ENCODE measurements around the gene STAG2.
"Not testable (repeated sequence)": the region's sequence is repeated elsewhere in the genome, so short reads cannot be mapped to it uniquely, and the experiment has no call there.

The STAG2 gene

DNA sequence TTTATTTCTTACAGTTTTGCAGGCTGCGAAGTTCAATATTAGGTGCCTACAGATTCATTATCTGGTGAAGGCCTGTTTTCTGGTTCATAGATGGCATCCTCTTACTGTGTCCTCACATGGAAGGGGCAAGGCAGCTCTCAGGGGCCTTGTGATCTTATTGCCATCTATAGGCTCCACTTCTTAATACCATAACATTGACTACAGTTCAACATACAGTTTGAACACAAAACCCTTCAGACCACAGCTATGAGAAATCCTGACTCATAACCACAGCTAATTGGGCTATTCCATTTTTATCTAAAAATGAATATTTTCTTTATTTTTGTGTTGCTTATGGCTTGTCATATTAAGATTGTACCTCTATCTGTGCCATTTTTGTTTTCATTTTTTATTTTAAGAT lies 72.3 kb downstream of the STAG2 start:
- no peak overlapping the region for H3K9ac ChIP-seq (ENCODE audit: insufficient read length, low read depth)
- H3K27me3 ChIP-seq (ENCODE audit: insufficient read depth, insufficient read length), result no peaks in the 10 kb centered on the region
- TF ChIP-seq SUZ12 (IDR thresholded peaks at IDR 0.05; ENCODE audit: extremely low read depth, insufficient read depth, insufficient read length) (no peak), ZNF274 (IDR thresholded peaks at IDR 0.05; ENCODE audit: low read depth, low read length) (no peak)
- peaks cover 5% of the 10 kb centered on the region for H3K36me3 ChIP-seq (ENCODE audit: insufficient read depth, insufficient read length, low read length)
- no peaks in the 10 kb centered on the region for H3K9me3 ChIP-seq (ENCODE audit: insufficient read depth, low read length)
- DNase-seq (ENCODE audit: low read depth, low spot score), result no peak
- H3K4me3 ChIP-seq (ENCODE audit: insufficient read length, low read depth), result no peak overlapping the region
- no peaks in the 10 kb centered on the region for H3K4me1 ChIP-seq (ENCODE audit: insufficient read depth, insufficient read length)

GRCh38 chrX:124035657-124036056 lies 74.2 kb downstream of the STAG2 start:
- peaks cover 3% of the 10 kb centered on the region for H3K36me3 ChIP-seq (ENCODE audit: insufficient read depth, insufficient read length, low read length)
- H3K4me1 ChIP-seq (ENCODE audit: insufficient read depth, insufficient read length), result no peaks in the 10 kb centered on the region
- H3K4me3 ChIP-seq (ENCODE audit: insufficient read length, low read depth), result no peak overlapping the region
- TF ChIP-seq YY1 (IDR thresholded peaks at IDR 0.05; ENCODE audit: insufficient read depth, insufficient read length) (no peak), ZNF274 (IDR thresholded peaks at IDR 0.05; ENCODE audit: low read depth, low read length) (no peak), SUZ12 (IDR thresholded peaks at IDR 0.05; ENCODE audit: extremely low read depth, insufficient read depth, insufficient read length) (no peak)
- no peaks in the 10 kb centered on the region for H3K27me3 ChIP-seq (ENCODE audit: insufficient read depth, insufficient read length)
- no peak for DNase-seq (ENCODE audit: low read depth, low spot score)
- H3K9me3 ChIP-seq (ENCODE audit: insufficient read depth, low read length), result no peaks in the 10 kb centered on the region
- no peak overlapping the region for H3K9ac ChIP-seq (ENCODE audit: insufficient read length, low read depth)

DNA sequence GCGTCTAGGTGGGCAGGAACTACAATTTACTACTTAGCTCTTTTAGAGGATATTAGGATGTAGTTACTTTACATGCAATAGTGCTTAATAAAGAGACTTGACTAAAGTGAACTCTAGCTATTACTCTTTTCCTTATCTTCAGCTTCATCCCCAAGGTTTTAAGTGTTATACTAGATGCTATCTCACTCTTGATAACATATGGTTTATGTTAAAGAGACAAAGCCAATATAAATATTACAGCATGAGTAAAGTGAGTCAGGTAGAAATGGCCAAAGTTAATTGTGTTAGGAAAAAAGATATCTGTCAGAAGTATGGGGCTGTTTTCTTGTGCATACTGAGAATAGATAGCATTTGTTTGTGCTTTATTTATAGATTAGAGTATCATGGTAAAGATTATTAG lies 80.5 kb downstream of the STAG2 start:
- Histone ChIP-seq H3K9ac (ENCODE audit: insufficient read length, low read depth) (no peak overlapping the region), H3K27me3 (ENCODE audit: insufficient read depth, insufficient read length) (no peaks in the 10 kb centered on the region), H3K4me3 (ENCODE audit: insufficient read length, low read depth) (no peak overlapping the region), H3K36me3 (ENCODE audit: insufficient read depth, insufficient read length, low read length) (peaks cover 2% of the 10 kb centered on the region), H3K9me3 (ENCODE audit: insufficient read depth, low read length) (no peaks in the 10 kb centered on the region), H3K4me1 (ENCODE audit: insufficient read depth, insufficient read length) (no peaks in the 10 kb centered on the region)
- no peak for DNase-seq (ENCODE audit: low read depth, low spot score)
- TF ChIP-seq SUZ12 (IDR thresholded peaks at IDR 0.05; ENCODE audit: extremely low read depth, insufficient read depth, insufficient read length), result no peak
- no peak for TF ChIP-seq YY1 (IDR thresholded peaks at IDR 0.05; ENCODE audit: insufficient read depth, insufficient read length)
- no peak for TF ChIP-seq ZNF274 (IDR thresholded peaks at IDR 0.05; ENCODE audit: low read depth, low read length)

DNA sequence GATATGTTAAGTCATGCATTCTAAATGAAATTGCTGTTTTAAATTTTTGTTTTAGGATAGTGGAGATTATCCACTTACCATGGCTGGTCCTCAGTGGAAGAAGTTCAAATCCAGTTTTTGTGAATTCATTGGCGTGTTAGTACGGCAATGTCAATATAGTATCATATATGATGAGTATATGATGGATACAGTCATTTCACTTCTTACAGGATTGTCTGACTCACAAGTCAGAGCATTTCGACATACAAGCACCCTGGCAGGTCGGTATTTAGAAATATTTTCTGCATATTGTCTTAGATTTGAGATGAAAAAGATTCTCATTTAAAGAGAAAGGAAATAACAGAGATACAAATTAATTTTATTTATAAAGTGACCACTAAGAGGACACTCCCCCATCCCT lies 83.6 kb downstream of the STAG2 start:
- no peaks in the 10 kb centered on the region for H3K9me3 ChIP-seq (ENCODE audit: insufficient read depth, low read length)
- H3K36me3 ChIP-seq (ENCODE audit: insufficient read depth, insufficient read length, low read length), result peaks cover 3% of the 10 kb centered on the region
- H3K9ac ChIP-seq (ENCODE audit: insufficient read length, low read depth), result no peak overlapping the region
- no peaks in the 10 kb centered on the region for H3K27me3 ChIP-seq (ENCODE audit: insufficient read depth, insufficient read length)
- TF ChIP-seq ZNF274 (IDR thresholded peaks at IDR 0.05; ENCODE audit: low read depth, low read length), result no peak
- no peak overlapping the region for H3K4me3 ChIP-seq (ENCODE audit: insufficient read length, low read depth)
- no peaks in the 10 kb centered on the region for H3K4me1 ChIP-seq (ENCODE audit: insufficient read depth, insufficient read length)
- no peak for DNase-seq (ENCODE audit: low read depth, low spot score)

GRCh38 chrX:124084417-124084816 lies 122.9 kb downstream of the STAG2 start:
- not testable (repeated sequence) for H3K27me3 ChIP-seq (ENCODE audit: insufficient read depth, insufficient read length); H3K4me1 ChIP-seq (ENCODE audit: insufficient read depth, insufficient read length); DNase-seq (ENCODE audit: low read depth, low spot score); H3K9me3 ChIP-seq (ENCODE audit: insufficient read depth, low read length); H3K9ac ChIP-seq (ENCODE audit: insufficient read length, low read depth); H3K4me3 ChIP-seq (ENCODE audit: insufficient read length, low read depth)
- H3K36me3 ChIP-seq (ENCODE audit: insufficient read depth, insufficient read length, low read length), result peaks cover 18% of the 10 kb centered on the region

- TF ChIP-seq YY1 (IDR thresholded peaks at IDR 0.05; ENCODE audit: insufficient read depth, insufficient read length) (no peak), SUZ12 (IDR thresholded peaks at IDR 0.05; ENCODE audit: extremely low read depth, insufficient read depth, insufficient read length) (no peak), ZNF274 (IDR thresholded peaks at IDR 0.05; ENCODE audit: low read depth, low read length) (no peak)
Observed at GRCh38 chrX:124085063-124085462, 123.6 kb downstream of the STAG2 start.

DNA sequence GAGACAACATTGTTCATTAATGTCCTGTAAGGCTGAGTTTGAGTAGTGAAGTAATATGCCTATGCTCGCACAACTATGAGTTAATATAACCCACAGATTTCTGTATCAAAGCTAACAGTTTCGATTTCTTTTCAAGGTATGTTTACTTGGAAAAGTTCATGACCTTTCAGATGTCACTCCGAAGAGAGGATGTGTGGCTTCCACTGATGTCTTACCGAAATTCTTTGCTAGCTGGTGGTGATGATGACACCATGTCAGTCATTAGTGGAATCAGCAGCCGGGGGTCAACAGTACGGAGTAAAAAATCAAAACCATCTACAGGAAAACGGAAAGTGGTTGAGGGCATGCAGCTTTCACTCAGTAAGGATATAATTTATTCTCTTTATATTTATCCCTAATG lies 124.9 kb downstream of the STAG2 start:
- no peak for DNase-seq (ENCODE audit: low read depth, low spot score)
- H3K36me3 ChIP-seq (ENCODE audit: insufficient read depth, insufficient read length, low read length), result peaks cover 21% of the 10 kb centered on the region
- H3K27me3 ChIP-seq (ENCODE audit: insufficient read depth, insufficient read length), result no peaks in the 10 kb centered on the region
- H3K4me3 ChIP-seq (ENCODE audit: insufficient read length, low read depth), result no peak overlapping the region
- H3K9me3 ChIP-seq (ENCODE audit: insufficient read depth, low read length), result no peaks in the 10 kb centered on the region
- TF ChIP-seq SUZ12 (IDR thresholded peaks at IDR 0.05; ENCODE audit: extremely low read depth, insufficient read depth, insufficient read length), result no peak
- TF ChIP-seq YY1 (IDR thresholded peaks at IDR 0.05; ENCODE audit: insufficient read depth, insufficient read length), result no peak
- TF ChIP-seq ZNF274 (IDR thresholded peaks at IDR 0.05; ENCODE audit: low read depth, low read length), result no peak
- H3K4me1 ChIP-seq (ENCODE audit: insufficient read depth, insufficient read length), result no peaks in the 10 kb centered on the region
- no peak overlapping the region for H3K9ac ChIP-seq (ENCODE audit: insufficient read length, low read depth)

More at GRCh38 chrX:124085063-124085462, 123.6 kb downstream of the STAG2 start:
- Histone ChIP-seq H3K36me3 (ENCODE audit: insufficient read depth, insufficient read length, low read length) (peaks cover 18% of the 10 kb centered on the region), H3K9me3 (ENCODE audit: insufficient read depth, low read length) (no peaks in the 10 kb centered on the region), H3K4me3 (ENCODE audit: insufficient read length, low read depth) (no peak overlapping the region), H3K27me3 (ENCODE audit: insufficient read depth, insufficient read length) (no peaks in the 10 kb centered on the region), H3K4me1 (ENCODE audit: insufficient read depth, insufficient read length) (no peaks in the 10 kb centered on the region), H3K9ac (ENCODE audit: insufficient read length, low read depth) (no peak overlapping the region)
- DNase-seq (ENCODE audit: low read depth, low spot score), result no peak

DNA sequence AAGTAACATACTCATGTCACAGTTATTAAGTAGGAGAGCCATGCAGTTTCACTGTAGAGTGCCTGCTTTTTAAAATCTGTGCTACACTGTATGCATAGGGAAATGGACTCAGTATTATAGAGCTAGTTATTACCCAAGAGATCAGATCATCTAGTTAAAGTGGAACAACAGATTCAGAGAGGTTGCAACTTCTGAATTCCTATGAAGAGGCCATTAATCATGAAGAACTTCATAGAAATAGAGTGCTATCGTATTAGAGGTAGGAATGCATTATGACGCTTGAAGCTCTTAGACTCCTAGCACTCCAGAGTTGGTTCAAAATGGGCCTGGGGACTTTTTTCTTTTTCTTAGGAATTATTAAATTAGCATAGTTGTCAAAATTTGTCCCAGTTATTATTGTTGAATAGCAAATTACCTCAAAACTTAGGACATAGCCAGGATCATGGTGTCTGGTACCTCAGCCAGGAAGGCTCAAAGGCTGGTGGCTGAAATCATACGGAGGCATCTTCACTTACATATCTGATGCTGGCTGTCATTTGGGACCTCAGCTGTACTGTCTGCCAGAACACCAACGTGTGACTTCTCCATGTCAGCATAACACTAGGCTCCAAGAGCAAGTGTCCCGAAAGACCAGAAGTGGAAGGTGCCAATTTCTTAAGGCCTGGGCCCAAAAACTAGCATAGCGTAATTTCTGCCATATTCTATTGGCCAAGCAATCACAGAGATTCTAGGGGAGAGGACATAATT lies 125.7 kb downstream of the STAG2 start:
- Histone ChIP-seq H3K4me3 (ENCODE audit: insufficient read length, low read depth) (no peak overlapping the region), H3K4me1 (ENCODE audit: insufficient read depth, insufficient read length) (no peaks in the 10 kb centered on the region), H3K27me3 (ENCODE audit: insufficient read depth, insufficient read length) (no peaks in the 10 kb centered on the region), H3K9ac (ENCODE audit: insufficient read length, low read depth) (no peak overlapping the region), H3K36me3 (ENCODE audit: insufficient read depth, insufficient read length, low read length) (peaks cover 22% of the 10 kb centered on the region), H3K9me3 (ENCODE audit: insufficient read depth, low read length) (no peaks in the 10 kb centered on the region)
- no peak for DNase-seq (ENCODE audit: low read depth, low spot score)
- no peak for TF ChIP-seq ZNF274 (IDR thresholded peaks at IDR 0.05; ENCODE audit: low read depth, low read length)
- TF ChIP-seq SUZ12 (IDR thresholded peaks at IDR 0.05; ENCODE audit: extremely low read depth, insufficient read depth, insufficient read length), result no peak
- no peak for TF ChIP-seq YY1 (IDR thresholded peaks at IDR 0.05; ENCODE audit: insufficient read depth, insufficient read length)

All from NT2/D1 (cell line).